ENCODE measurements around the gene PALM. TPM values are rescaled to one million over a fixed set of nuclear protein-coding genes. Genes with fewer than 3 reads are reported as not detected.

Gene PALM
- total RNA-seq, 1 experiment from 2014 or later: 10.8 TPM

GRCh38 chr19:782878-783668, 74.3 kb downstream of the PALM start:
- CTCF ChIA-PET: no interaction called here
- H3K4me1 ChIP-seq (ENCODE audit: insufficient read depth, low read length): peaks cover 12% of the 10 kb centered on the region; the same call in 1 of the 2 replicates

GRCh38 chr19:784541-784940, 75.8 kb downstream of the PALM start:
- H3K27me3 ChIP-seq (ENCODE audit: low read length): no peaks in the 10 kb centered on the region
- no peak overlapping the region for H3K27ac ChIP-seq (ENCODE audit: low read length)
- no peak for TF ChIP-seq EZH2 (IDR thresholded peaks at IDR 0.05; ENCODE audit: low read length, unreplicated experiment)
- no peaks in the 10 kb centered on the region for H3K9me2 ChIP-seq (replicated peaks; ENCODE audit: low read length)
- intact Hi-C loops (cut with micrococcal nuclease): no loop called here
- no peaks in the 10 kb centered on the region for H4K20me1 ChIP-seq (ENCODE audit: low read length)
- ATAC-seq: no peak
- H3K9ac ChIP-seq (ENCODE audit: low read length): peak overlapping the region; percentile 22; the same call in 1 of the 2 replicates
- H2AFZ ChIP-seq (ENCODE audit: low read length): no peak overlapping the region
- H3K4me2 ChIP-seq (ENCODE audit: low read length): peak overlapping the region; percentile 93
- peaks cover 12% of the 10 kb centered on the region; the same call in 1 of the 2 replicates for H3K4me1 ChIP-seq (ENCODE audit: insufficient read depth, low read length)
- POLR2A ChIA-PET (ENCODE audit: unreplicated experiment): interaction anchor here (0.6 kb wide), 2 partner anchors 64 to 1073 kb away, joined by 3 to 13 read pairs; no protein-coding TSS in a partner anchor
- no peaks in the 10 kb centered on the region for H3K36me3 ChIP-seq (ENCODE audit: low read depth, low read length)
- no peaks in the 10 kb centered on the region for H3K9me3 ChIP-seq (ENCODE audit: low read length)
- no peak for DNase-seq
- CTCF ChIA-PET: no interaction called here
- H3K4me3 ChIP-seq (ENCODE audit: low read length): peak overlapping the region; percentile 75
- no peaks in the 10 kb centered on the region for H3F3A ChIP-seq (ENCODE audit: low read length, unreplicated experiment)
- peaks cover 52% of the 10 kb centered on the region for H3K79me2 ChIP-seq (ENCODE audit: low read length)
- TSS peak; percentile 3 for BruUV-seq (replicated peaks)

More at GRCh38 chr19:782878-783668, 74.3 kb downstream of the PALM start:
- Histone ChIP-seq H3K9me2 (replicated peaks; ENCODE audit: low read length) (no peaks in the 10 kb centered on the region), H3K9me3 (ENCODE audit: low read length) (no peaks in the 10 kb centered on the region), H3K4me3 (ENCODE audit: low read length) (peak overlapping the region; percentile 75), H4K20me1 (ENCODE audit: low read length) (no peaks in the 10 kb centered on the region), H3K27me3 (ENCODE audit: low read length) (no peaks in the 10 kb centered on the region), H3F3A (ENCODE audit: low read length, unreplicated experiment) (no peaks in the 10 kb centered on the region), H3K27ac (ENCODE audit: low read length) (peak overlapping the region; percentile 86), H3K4me2 (ENCODE audit: low read length) (peak overlapping the region; percentile 93), H3K36me3 (ENCODE audit: low read depth, low read length) (no peaks in the 10 kb centered on the region), H2AFZ (ENCODE audit: low read length) (peak overlapping the region; percentile 67), H3K9ac (ENCODE audit: low read length) (peak overlapping the region; percentile 77), H3K79me2 (ENCODE audit: low read length) (peaks cover 52% of the 10 kb centered on the region)
- TF ChIP-seq CTCF (conservative IDR thresholded peaks at IDR 0.05; ENCODE audit: low read depth, low read length) (no peak), EZH2 (IDR thresholded peaks at IDR 0.05; ENCODE audit: low read length, unreplicated experiment) (no peak), EZH2phosphoT487 (IDR thresholded peaks at IDR 0.05; ENCODE audit: borderline replicate concordance, low read length) (no peak)
- intact Hi-C loops (cut with micrococcal nuclease): loop anchor here (2.0 kb wide), 1 partner anchor 14 kb away; the partner anchor contains the start of gene PTBP1
- BruUV-seq (replicated peaks): TSS peak; percentile 95
- POLR2A ChIA-PET (ENCODE audit: unreplicated experiment): no interaction called here
- ATAC-seq (peak; percentile 27), DNase-seq (peak; percentile 37)

- Histone ChIP-seq H3K9me2 (replicated peaks; ENCODE audit: low read length) (no peaks in the 10 kb centered on the region), H3F3A (ENCODE audit: low read length, unreplicated experiment) (no peaks in the 10 kb centered on the region), H3K9me3 (ENCODE audit: low read length) (no peaks in the 10 kb centered on the region), H3K4me1 (ENCODE audit: insufficient read depth, low read length) (peaks cover 4% of the 10 kb centered on the region; the same call in 1 of the 2 replicates), H3K9ac (ENCODE audit: low read length) (no peak overlapping the region), H3K79me2 (ENCODE audit: low read length) (peaks cover 36% of the 10 kb centered on the region), H3K4me2 (ENCODE audit: low read length) (no peak overlapping the region), H2AFZ (ENCODE audit: low read length) (no peak overlapping the region), H3K4me3 (ENCODE audit: low read length) (no peak overlapping the region), H3K36me3 (ENCODE audit: low read depth, low read length) (no peaks in the 10 kb centered on the region), H3K27me3 (ENCODE audit: low read length) (no peaks in the 10 kb centered on the region), H3K27ac (ENCODE audit: low read length) (no peak overlapping the region), H4K20me1 (ENCODE audit: low read length) (no peaks in the 10 kb centered on the region)
- CTCF ChIA-PET: no interaction called here
- intact Hi-C loops (cut with micrococcal nuclease): no loop called here
- TF ChIP-seq CTCF (conservative IDR thresholded peaks at IDR 0.05; ENCODE audit: low read depth, low read length) (no peak), EZH2 (IDR thresholded peaks at IDR 0.05; ENCODE audit: low read length, unreplicated experiment) (no peak), EZH2phosphoT487 (IDR thresholded peaks at IDR 0.05; ENCODE audit: borderline replicate concordance, low read length) (no peak)
- POLR2A ChIA-PET (ENCODE audit: unreplicated experiment): no interaction called here
- no peak for DNase-seq
- BruUV-seq (replicated peaks): no TSS peak
- ATAC-seq: no peak
Measured at GRCh38 chr19:787536-787935, 78.8 kb downstream of the PALM start.

All from PC-3 (cell line).